ENCODE measurements around the gene PDE1A.

PDE1A gene

GRCh38 chr2:182113334-182113733 is 313.5 kb downstream of the PDE1A start:
- no peak for DNase-seq

GRCh38 chr2:182110347-182110746 is 316.5 kb downstream of the PDE1A start:
- DNase-seq = no peak

DNA sequence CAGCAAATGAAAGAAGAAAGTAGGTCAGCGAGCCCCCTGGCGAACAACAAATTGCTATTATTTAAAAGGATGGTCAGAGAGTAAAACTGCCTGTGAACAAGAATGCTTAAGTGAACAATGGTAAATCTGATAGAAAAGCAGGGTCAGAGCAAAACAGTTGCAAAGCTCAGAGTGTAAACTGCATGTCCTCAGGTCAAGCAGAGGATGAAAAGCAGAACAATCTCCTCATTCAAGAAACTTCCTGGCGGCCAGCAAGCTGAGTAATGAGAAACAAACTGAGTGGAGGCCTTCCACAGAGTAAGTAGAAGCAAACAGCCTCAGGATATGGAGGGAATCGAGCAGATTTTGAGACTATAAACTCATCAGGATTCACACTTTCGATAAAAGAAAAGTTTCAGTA is 323.3 kb downstream of the PDE1A start:
- DNase-seq = no peak

- no peak for DNase-seq
These were observed 325.6 kb downstream of the PDE1A start for GRCh38 chr2:182101263-182101662.

GRCh38 chr2:182098648-182099047 is 328.2 kb downstream of the PDE1A start:
- no peak for DNase-seq

GRCh38 chr2:182097571-182098164 is 329.2 kb downstream of the PDE1A start:
- no peak for DNase-seq

DNA sequence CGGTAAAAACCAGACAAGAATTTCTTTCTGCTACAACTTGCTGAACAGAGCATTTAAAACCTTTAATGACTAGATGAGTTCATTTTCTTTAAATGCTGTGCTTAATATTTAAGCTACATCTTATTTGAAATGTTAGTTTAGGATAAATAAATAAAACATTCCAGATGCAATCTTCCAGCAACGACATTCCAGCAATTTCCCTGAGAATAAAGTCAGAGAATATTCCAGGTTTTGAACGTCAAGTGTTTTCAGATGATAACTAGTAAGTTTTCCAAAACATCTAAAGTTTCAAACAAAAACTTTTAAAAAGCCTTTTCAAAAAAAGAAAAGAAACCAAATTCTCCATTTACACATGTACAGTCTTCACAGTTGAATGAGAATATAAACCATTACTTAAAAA is 336.4 kb downstream of the PDE1A start:
- DNase-seq = no peak

Data from fibroblast of skin of right quadriceps (primary cell).